Inferior parietal cortex (tissue), 1 donor: ENCODE measurements around the gene RNF32.
"Not testable (repeated sequence)": the region's sequence is repeated elsewhere in the genome, so short reads cannot be mapped to it uniquely, and the experiment has no call there.

Source experiments
- DNase-seq: peaks from one replicate; pipeline ENCODE4 v3.0.0-alpha.2; 2016; ENCODE audit errors: extremely low spot score

The RNF32 gene

GRCh38 chr7:156642306-156643045 is 1.9 kb downstream of the RNF32 start:
- no peak for DNase-seq

- not testable (repeated sequence) for DNase-seq
Measured at GRCh38 chr7:156647330-156647729, 6.8 kb downstream of the RNF32 start.

- no peak for DNase-seq
Measured at GRCh38 chr7:156650042-156650441, 9.5 kb downstream of the RNF32 start.

GRCh38 chr7:156651474-156651873 is 10.9 kb downstream of the RNF32 start:
- no peak for DNase-seq

- DNase-seq = no peak
Measured at GRCh38 chr7:156652886-156653568, 12.5 kb downstream of the RNF32 start.

- DNase-seq = no peak
Measured at GRCh38 chr7:156654511-156655234, 14.1 kb downstream of the RNF32 start.

GRCh38 chr7:156655251-156655650 is 14.7 kb downstream of the RNF32 start:
- DNase-seq = no peak

- no peak for DNase-seq
Measured at GRCh38 chr7:156655983-156656382, 15.4 kb downstream of the RNF32 start.

GRCh38 chr7:156656598-156656997 is 16.0 kb downstream of the RNF32 start:
- no peak for DNase-seq

- no peak for DNase-seq
Measured at GRCh38 chr7:156657681-156658080, 17.1 kb downstream of the RNF32 start.

GRCh38 chr7:156659203-156659602 is 18.6 kb downstream of the RNF32 start:
- DNase-seq = no peak

- no peak for DNase-seq
Measured at GRCh38 chr7:156659961-156660360, 19.4 kb downstream of the RNF32 start.

GRCh38 chr7:156661637-156662036 is 21.1 kb downstream of the RNF32 start:
- DNase-seq = no peak

- no peak for DNase-seq
Measured at GRCh38 chr7:156662277-156662676, 21.7 kb downstream of the RNF32 start.

GRCh38 chr7:156665101-156665500 is 24.5 kb downstream of the RNF32 start:
- DNase-seq = no peak

- DNase-seq = no peak
Measured at GRCh38 chr7:156666368-156667109, 26.0 kb downstream of the RNF32 start.

GRCh38 chr7:156667110-156667426 is 26.5 kb downstream of the RNF32 start:
- no peak for DNase-seq

GRCh38 chr7:156668130-156668741 is 27.7 kb downstream of the RNF32 start:
- no peak for DNase-seq

- no peak for DNase-seq
Measured at GRCh38 chr7:156669035-156669828, 28.7 kb downstream of the RNF32 start.

- DNase-seq = no peak
Measured at GRCh38 chr7:156673454-156673853, 32.9 kb downstream of the RNF32 start.

- DNase-seq = no peak
Measured at GRCh38 chr7:156673902-156674301, 33.3 kb downstream of the RNF32 start.
